B cell (primary cell): ENCODE measurements around the gene ICAM3.

Source experiments
- CTCF ChIP-seq: fragments of 200-600 bp; IDR thresholded peaks from one replicate; pipeline ENCODE4 v1.8.0; 2022; ENCODE audit warnings: antibody characterized with exemption, mild to moderate bottlenecking
- EZH2 ChIP-seq: IDR thresholded peaks from 2 replicates; pipeline ENCODE4 v1.6.1; 2012; ENCODE audit warnings: borderline replicate concordance, low read depth, mild to moderate bottlenecking, moderate library complexity, low read length; ENCODE audit not compliant: insufficient read depth, poor library complexity, severe bottlenecking

- TF ChIP-seq CTCF = no peak
- no peak for TF ChIP-seq EZH2
Measured at GRCh38 chr19:10285393-10285792, 54.0 kb downstream of the ICAM3 start.
